Stimulated activated CD8-positive, alpha-beta memory T cell treated with anti-CD3 and anti-CD28 coated beads, Interleukin-7, amount 100 ng/mL, for 1 hour (primary cell): ENCODE results near the gene NSDHL.
"Not testable (repeated sequence)": the region's sequence is repeated elsewhere in the genome, so short reads cannot be mapped to it uniquely, and the experiment has no call there.

Experiments used
- DNase-seq, 2 donors: peaks; one replicate each; pipeline ENCODE4 v3.0.0-alpha.2; 2020; ENCODE audit warnings: low read depth in 2 of 2

NSDHL gene

DNA sequence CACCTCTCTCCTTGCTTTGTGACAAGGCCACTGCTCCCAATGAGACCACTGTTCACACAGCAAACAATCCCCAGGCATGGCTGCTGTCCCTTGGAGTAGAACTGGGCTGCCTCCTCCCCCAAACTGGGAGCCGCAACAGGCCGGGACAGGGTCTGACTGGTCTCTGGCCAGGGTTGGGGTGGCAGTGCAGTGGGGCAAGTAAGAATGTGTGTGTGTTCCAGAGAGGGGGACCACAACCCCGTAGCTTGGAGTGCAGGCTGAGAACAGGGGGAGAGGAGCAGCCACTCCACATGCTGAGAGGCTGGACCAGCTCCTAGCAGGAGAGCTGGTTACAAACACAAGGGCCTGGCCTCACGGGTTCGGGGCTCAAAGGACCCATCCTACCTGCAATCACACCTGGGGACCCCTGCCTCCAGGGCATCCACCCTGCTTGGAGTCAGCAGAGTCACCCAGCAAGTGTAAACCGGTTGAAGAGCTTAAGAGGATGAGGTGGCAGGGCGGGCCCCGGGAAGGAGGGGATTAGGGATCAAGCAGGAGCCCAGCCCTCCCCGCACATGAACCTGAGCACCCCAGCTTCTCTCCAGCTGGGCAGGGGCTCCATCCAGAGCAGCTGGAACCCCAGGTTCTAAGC is 63.2 kb downstream of the NSDHL start:
- no peak for DNase-seq

DNA sequence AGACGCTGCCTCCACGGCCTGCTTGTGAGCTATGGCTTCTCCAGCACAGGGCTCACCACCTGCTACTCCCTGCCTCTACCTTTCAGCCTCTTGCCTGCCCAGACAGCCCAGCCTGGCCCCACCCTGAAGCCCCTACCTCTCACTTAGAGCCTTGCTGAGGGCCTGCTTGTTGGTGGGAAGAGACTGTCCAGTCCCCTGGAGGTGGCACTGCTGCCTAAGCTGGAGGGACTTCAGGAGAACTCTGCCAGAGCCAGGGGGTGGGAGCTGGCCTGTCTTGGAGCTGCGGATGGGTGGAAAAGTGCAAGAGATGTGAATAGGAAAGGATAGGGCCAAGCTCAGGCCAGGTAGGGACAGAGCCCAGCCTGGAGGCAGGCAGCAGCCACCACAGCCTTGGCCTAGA is 64.3 kb downstream of the NSDHL start:
- no peak for DNase-seq

DNA sequence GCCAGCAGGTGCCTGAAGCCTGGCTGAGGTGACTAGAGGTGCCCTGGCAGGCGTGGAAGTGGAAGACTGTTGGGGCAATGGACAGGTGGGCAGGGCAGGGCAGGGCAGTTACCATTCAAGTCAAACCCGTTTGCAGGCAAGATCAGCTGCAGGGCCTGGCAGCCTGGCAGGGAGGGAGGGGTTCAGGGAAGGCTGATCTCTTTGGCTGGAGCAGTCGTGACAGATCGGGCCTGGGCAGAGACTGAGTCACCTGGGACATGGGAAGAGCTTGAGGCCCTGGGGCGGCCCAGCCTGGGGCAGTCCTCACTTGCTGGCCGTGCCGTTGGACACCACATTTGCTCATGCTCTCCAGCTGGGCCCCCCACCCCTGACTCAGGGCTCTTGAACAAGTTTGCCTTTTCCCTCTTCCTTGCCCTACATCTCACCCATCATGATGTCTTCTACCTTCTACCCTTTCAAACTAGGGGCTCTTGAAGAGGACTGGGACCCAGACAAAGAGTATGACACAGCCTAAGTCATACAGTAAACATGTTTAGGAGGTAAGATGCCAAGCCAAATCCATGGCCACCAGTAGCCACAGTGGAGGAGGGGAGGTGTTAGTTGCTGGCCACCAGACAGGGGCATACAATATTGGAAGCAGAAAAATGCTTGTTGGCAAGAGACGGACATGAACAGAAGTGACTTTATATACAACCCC is 65.0 kb downstream of the NSDHL start:
- DNase-seq, result no peak

DNA sequence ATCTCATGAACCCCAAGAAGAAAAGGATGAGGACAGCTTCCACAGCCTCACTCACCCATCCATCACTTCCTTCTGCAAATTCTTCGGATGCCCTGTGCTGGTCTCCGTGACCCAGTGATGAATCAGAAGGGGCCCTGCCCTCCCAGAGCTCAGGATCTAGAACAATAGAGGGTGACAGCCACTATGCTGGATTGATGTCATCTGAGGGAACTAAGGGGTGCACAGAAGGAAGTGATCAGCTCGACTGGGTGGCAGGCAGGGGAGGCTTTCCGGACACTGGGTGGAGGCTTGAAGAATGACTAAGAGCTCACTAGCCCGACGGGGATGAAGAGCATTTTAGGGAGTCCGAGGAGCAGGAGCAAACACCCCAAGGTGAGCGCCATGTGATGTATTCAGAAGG is 65.6 kb downstream of the NSDHL start:
- no peak for DNase-seq

DNA sequence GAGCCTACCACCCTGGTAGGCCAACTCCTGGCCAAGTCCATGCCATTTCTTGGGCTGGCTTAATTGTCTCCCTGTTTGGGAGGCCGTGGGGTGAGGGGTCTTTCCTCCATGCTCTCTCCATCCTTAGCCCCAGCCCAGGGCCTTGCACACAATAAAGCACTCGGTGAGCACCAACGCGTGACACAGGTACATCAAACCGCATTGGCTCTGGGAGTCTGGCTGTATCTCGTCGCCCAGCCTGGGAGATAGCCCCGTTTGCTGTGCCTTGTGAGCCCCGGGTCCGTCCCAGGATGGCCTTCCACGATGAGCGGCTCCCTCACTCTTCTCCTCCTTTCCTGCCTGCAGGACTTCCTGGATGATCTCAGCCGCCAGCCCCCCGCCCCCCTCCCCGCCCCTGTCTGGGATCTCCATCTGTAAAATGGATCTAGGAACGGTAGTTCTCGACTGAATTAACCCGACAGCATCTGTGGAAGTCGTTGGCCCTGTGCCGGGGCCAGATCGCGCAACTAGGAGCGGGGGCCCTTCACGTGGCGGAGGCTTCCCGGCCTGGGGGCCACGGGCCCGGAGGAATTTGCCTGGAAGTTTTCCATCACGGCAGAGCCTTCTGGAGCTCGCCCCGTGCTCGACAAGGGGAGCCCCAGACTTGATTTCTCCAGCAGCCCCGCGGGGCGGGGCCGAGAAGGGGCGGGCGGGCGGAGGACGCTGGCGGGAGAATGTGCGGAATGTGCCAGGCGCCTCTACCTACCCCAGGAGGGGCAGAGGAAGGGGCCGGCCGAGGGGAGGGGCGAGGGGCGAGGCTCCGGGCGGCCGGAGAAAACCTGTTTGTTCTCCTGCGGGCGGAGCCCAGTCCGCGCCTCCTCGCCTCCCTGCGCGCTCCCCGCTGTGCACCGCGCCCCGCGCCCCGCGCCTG is 66.6 kb downstream of the NSDHL start, which contains the start of gene ZNF185:
ZNF185 (plus strand) TSS at position 846 of the 910 bp plus-strand sequence. CDS start 16,423 bp downstream, outside the sequence.
- no peak for DNase-seq

DNA sequence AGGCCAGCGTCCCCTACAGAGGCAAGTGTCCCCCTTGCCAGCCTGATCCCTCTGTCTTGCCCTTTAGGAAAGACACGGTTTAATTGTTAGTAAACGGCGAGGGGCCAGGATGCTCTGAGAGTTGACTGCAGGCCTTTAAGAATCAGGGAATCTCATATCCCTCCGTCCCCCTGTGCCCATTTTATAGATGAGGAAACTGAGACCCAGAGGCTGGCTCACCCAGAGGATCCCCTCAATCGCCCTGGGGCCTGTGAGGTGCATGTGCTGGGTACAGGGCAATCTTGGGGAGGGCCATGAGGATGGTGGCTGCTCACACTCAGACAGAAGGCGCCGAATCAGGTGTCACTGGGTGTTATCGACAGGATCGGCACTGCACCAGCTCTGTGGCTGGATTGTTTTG is 67.6 kb downstream of the NSDHL start:
- DNase-seq, result no peak

DNA sequence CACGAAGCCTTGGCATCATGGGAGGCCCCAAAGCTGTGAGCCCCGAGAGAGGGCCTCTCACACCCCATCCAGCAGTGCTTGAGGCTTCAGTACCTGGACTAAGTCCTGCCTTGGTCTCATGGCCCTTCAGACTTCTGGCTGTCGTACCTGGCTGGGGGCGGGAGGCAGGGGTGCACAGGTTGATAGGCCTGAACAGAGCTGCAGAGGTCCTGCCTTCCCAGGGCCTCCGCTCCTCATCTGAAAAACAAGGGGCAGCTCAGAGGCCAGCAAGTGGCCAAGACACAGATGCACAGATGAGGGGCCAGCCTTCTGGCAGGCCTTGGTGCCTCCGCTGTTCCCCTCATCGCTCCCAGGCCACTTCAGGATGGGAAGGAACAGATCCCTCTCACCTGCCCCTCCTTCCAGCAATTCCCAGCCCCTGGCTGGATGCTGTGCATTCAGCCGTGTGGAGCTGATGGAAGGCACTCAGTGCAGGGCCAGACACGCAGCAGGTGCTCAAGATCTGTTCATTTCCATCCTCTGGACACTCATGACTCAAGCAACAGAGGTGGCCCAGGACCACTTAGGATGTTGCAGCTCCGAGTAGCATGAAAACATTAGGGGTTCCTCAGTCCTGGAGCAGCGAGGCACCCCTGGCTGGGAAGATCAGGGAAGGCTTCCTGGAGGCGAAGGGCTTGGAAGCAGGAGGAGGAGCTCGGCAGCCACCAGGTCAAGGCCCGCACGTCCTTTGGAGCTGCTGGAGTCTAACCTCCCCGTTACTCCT is 68.4 kb downstream of the NSDHL start:
- no peak for DNase-seq

DNA sequence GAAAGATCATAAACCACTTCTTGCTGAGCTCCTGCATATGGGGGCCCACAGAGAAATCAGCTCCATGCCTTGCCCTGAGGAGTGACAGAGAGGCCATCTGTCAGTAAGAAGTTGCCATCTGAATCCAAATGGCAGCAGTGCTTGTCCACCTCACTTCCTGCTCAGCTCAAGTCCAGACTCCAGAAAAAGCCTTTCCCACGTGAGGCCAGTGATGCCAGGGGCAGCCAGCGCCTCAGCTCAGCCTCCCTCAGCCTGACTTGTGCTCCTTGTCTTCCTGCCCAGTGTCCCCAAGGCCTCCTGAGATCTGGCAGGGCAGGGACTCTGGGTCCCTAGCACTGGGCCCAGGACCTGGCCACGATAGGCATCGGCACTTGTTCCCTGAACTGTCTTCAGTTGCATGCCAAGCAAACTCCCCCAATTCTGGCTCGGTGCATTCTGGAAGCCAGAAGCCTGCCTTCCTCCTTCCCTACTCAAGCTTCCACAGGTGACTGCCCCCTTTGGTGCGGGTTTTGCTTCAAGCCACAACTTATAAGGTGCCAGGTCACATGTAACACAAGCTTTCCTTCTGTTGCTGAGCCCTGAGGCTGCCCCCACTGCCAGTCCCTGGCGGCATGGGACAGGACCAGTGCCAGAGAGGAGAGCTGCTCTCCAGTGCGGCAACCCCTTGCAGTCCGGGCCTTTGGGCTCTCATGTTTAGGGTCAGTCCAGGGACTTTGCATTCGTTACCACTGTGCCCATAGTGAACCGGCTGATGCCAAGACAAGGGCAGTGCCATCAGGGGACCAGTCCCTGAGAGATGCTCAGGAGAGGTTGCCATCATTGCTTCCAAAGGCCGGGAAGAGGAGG is 69.2 kb downstream of the NSDHL start:
- no peak for DNase-seq

DNA sequence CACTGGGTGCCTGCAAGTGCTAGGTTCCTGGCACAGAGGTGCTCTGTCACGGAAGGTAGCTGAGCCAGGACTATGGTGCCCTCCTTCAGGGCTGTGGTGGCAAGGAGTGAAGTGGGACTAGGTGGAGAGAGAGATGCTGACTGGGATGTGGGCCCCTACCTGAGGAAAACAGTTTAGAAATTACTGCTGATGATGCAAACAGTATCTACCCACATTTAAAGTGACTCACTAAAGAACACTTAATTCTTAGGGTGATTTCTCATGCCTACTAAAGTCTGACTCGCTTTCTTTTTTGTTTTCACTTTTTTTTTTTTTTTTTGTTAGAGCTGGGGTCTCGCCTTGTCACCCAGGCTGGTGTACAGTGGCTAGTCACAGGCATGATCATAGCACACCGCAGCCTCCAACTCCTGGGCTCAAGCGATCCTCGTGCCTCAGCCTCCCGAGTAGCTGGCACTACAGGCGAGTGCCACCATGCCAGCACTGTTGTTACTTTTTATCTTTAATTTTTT is 70.1 kb downstream of the NSDHL start:
- no peak for DNase-seq

DNA sequence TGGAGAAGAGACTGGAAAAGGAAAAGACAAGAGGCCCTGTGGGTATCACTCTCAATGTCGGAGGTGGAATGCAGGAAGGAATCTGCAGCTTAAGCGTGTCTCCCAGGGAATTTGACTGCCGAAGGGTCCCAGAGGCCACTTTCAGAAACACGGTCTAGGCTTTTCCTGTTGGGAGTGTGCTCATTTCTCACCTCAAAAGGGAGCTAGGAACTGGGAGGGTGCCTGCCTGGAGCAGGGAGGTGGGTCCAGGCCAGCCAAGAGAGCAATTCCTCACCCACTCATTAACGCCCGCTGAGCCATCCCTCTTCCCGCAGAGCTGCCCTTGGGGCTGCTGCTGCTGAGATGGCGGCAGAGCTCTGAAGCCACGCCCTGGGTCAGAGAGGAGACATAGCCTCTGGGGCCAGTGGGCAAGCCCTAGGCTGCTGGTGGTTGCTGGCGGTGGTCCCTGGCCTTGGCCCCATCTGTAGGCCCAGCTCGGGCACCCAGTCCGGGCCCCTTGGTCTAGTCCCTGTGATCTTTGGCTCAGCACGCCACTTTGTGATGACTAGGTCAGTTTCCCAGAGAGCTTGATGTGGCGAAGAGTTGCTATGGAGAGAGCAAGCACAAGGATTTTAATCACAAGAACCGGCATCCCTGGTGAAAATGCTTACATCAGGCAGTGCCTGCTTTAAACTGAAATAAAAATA is 71.1 kb downstream of the NSDHL start:
- DNase-seq, result no peak

DNA sequence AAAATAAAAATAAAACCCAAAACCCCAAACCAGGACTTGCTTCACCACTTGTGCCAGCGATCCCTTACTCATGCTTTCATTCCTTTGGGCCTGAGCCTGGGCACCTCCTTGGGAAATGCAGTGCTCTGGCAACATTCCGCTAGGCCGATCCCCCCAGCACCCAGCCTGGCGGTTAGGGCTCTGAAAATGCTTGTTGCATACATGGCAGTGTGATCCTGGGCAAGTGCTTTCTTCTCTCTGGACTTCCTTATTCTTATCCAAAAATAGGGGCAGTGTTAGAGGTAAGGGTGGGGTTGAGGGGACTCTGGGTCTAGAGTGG is 71.6 kb downstream of the NSDHL start:
- DNase-seq, result no peak

DNA sequence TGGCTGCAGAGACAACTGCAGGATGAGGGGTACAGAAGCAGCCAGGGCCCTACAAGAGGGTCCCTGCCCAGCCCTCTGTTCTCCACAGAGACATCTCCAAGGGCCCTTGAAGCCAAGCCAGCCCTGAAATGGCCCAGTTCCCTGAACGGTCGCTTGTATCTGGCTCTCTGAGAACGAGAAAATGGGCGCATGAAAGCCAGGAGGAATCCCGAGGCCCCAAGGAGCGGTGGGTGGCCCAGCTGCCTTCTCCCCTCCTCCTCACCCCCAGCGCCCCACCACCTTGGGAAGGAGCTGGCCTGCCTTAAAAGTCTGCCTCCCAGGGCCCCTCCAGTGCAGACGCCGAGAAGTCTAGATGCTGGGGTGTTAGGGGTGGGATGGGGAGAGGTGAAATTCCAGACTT is 72.7 kb downstream of the NSDHL start:
- no peak for DNase-seq

DNA sequence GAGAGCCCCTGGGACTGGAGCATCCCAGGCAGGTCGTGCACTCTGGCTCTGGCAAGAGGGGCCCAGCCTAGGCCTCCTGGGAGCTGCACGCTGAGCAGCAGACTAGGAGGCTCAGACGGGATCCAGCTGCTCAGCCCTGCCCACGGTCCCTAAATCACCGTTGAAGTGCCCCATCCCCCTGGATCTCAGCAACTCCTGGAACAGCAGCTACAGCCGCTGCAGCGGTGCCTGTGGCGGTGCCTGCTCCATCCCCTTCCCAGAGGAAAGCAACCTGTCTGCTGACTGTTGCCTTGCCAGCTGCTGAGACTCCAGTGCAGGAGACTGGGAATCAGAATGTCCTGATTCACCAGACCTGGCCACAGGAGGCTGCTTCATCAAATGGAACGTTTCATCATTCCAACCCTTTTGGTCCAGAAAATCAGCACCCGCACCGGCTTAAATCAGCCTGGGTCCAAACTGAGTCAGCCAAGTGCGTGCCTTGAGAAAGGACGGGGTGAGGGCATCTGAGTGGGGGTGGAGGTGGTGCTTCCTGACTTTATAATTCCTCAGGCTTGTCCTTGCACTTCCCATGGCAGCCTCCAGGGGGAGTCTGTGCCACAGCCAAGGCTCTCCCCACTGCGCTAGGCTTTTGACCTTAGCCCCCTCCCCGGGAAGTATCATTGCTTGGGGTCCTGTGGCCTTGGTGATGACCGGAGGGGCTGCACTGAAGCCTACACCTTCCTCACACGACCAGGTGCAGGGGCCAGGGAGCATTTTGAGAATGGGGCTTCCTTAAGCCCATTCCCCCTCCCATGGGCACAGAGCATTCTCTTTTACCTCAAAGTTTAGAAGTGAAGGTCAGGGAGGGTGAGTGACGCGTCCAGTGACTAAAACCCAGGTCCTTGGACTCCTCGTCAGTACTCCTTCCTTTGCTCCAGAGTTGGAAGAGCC is 73.6 kb downstream of the NSDHL start:
- no peak for DNase-seq

DNA sequence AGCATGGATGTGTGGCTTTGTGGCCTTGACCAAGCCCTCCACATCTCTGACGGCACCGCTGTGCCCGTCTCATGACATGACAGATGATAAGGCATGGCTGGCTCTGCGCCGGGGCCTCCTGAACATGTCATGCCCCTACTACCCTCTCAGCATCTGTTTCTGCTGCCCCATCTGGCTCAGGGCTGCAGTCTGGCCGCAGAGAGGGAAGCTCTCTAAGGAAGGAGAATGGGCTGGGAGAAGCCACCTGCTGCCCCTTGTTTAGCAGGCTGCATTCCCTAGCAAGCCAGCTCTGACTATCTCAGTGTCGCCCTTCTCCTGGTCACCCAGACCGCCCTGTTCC is 74.2 kb downstream of the NSDHL start:
- no peak for DNase-seq

DNA sequence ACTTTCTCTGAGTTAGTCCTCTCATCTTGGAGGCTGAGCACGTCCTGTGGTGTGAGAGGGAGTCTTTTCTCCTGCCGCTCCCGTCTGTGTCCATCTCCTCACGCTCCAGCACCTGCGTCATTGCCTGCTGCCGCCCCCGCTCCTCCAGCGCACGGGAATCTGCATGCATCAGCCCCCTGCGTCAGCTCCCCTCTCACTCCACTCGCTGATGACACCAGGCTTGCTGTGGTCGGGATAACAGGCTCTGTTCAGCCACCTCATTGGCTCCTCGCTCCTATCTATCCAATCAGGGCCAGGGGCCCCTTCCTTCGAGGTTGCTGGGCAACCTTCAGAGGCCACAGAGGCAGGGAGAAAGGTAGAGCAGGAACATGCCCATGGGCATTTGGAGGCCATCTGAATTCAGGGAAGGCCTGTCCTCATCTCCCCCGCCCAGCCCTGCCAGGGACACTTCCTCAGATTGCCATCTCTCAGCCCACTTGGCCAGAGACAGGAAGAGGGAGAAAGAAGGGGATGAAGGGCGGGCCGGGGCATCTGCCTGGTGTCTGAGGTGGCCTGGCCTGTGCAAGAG is 76.3 kb downstream of the NSDHL start:
- DNase-seq, result no peak

DNA sequence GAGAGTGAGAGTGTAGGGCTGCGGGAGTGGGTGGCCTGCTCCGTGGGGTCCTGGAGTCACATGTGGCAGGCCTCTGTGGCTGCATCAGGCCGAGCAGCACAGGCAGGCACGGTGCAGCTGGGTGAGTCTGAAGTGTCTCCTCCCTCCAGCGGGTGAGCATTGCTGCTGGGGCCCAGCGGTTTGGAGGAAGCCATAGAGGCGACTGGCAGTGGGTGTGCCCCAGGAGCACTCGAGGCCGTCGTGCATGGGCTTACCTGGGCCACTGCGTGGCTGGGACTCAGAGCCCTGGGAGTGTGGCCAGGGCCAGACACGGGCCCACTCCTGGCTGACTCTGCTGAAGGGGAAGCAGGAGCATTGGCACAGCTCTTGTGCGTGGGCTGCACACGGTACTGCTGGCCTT is 77.6 kb downstream of the NSDHL start:
- no peak for DNase-seq

DNA sequence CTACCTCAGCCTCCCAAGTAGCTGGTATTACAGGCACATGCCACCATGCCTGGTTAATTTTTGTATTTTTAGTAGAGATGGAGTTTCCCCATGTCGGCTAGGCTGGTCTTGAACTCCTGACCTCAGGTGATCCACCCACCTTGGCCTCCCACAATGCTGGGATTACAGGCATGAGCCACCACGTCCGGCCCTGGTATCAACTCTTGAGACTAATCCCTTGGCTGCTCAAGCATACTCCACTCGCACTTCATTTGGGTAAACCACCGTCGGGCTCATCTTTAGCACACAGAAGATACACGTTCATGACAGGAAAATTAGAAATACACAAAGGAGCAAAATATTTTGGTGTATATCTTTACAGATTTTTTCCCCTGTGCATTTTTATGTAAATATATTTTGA is 79.2 kb downstream of the NSDHL start:
- not testable (repeated sequence) for DNase-seq

DNA sequence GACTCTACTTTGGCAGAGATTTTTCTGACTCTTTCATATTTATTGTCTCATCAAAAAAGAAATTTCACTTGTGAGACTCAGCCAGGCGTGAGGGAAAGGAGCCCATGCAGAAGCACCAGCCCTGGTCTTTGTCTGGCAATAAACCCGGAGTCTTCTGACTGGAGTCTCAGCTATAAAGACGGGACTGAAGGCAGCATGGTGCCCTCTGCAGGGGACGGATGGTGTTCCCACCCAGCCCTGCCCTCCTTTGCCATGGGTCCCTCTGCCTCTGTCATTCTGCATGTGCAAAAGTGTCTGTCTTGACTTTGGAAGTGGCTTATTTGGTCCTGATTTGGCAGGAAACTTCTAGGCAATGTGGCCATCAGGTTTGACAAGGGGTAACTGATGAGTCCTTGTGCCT is 81.2 kb downstream of the NSDHL start:
- no peak for DNase-seq

DNA sequence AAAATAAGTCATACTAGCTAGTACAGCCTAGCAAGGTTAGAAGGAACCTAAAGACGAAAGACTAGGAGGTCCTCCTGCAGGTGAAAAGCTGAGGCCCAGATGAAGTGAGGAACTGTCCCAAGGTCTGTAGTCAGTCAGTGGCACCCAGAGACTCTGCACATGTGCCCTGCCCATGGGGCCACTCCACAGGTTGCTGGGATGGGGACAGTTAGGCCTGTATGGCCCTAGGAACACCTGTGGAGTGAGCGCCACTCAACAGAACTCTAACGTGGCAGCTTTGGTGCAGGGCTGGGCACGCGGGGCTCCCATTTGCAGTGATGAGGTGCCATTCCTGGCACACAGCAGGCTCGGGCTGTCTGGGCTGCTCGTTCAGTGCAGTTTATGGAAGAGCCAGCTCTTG is 81.8 kb downstream of the NSDHL start:
- no peak for DNase-seq
